ENCODE results near the gene ZDHHC4.

The ZDHHC4 gene

DNA sequence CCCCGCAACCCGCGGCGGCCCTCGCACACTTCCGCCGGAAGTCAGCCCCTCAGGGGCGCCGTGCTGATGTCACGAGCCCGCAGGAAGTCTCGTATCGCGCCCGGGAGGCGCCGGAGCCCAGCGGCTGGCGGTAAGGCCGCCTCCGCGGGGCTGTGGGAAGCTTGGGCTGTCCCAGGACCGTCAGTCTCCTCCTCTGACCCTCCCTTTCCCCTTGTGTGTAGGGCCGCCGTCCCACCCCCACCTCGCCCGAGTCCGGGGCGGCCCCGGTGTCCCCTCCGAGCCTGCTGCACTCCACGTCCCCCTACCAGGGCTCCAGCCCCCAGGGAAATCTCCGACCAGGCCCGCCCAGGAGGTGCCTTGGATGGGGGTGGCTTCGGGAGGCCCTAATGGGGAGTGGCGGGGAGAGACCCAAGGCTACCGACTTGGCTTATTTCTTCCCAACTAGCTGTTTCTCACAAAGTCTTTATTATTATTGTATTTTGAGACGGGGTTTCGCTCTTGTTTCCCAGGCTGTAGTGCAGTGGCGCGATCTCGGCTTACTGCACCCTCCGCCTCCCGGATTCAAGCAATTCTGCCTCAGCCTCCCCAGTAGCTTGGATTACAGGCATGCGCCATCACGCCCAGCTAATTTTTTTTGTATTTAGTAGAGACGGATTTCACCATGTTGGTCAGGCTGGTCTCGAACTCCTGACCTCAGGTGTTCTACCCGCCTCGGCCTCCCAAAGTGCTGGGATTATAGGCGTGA, at the start of gene ZDHHC4:
TSS of gene ZDHHC4 (plus strand) at position 86 of the 745 bp plus-strand sequence. CDS start 3,108 bp downstream, outside the sequence.
- DNase-seq: peak; percentile 95

DNA sequence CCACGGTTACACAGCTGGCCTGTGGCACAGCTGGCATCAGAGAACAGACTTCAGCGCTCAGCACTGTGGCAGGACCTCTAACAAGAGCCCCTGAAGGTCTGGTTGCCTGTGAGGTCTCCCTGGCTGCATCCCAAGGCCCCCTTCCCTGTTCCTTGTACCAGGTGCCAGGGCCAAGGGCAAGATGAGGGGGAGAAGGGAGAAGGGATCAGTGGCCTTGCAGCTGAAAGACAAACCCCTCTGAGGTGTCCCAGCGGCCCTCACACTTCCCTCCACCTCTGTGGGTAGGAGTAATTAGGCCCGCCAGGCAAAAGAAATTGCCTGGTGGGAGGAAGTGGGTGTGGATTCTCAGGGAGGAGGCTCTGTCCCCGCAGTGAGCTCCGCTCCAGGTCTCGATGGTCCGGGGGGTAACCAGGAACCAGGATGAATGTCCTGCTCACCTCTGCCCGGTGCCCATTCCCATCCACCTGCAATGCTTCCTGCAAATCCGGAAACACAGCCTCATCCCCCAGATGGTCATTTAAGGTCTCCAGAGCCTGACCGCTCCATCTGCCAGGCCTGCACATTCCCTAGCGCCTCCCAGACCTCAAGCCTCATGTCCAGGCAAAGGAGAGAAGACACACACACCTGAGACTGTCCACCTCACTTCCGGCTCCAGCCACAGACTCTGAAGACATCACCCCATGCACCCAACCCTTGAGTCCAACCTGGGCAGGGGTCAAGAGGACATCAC, 48.7 kb upstream of the ZDHHC4 start:
- no peak for DNase-seq

DNA sequence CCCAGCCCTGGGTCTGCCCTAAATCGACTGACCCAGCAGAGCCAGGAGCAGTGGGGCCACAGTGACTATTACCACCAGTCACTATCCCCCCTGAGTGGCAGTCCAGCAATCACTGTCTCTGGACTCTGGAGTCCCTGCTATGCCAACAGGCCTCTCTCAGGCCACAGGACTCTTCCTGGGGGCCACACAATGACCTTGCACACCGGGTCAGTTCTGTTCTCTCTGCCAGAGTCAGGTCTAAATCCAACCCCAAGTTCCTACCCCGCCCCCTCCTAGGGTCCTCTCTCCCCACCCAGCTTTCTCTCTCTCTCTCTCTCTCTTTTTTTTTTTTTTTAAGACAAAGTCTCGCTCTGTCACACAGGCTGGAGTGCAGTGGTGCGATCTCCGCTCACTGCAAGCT, 47.6 kb upstream of the ZDHHC4 start:
- no peak for DNase-seq

DNA sequence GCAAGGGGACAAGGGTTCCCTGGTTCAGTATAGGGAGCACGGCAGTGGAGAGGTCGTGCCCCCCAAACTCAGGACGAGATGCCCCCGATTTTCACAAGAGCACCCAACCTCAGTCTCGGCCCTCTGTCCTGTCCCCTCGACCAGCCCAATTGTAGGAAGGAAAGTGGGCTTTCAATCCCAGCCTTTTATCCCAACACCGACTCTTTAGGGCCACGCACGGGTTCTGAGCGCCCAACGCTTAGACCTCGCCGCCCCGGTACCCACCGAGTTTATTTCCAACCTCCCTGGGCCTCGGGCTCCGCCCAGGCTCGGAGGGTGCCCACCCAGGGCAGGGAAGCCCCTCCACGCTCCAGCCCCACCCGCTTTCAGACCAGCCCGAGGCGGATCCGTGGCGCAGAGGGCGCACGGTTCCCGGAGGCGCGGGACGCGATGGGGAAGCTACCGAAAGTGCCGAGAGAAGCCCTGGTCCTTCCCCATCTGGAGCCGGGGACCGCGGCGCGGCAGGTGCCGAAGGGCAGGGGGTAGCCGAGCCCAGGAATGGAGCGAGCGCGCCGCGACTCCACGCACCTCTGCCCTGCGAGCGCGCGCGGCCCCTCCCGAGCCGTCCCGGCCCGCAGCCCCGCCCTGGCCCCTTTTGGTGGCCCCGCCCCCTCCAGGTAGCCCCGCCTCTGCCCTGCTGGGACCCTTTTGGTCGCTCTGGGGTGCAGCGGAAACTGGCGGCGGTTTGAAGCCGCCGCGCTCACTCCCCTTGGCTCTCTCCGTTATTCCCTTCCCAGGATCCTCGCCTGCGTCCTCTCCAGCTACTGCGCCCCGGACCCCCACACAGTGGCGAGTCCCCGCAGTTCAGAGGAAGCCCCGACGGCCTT, 46.4 kb upstream of the ZDHHC4 start:
- DNase-seq: no peak

DNA sequence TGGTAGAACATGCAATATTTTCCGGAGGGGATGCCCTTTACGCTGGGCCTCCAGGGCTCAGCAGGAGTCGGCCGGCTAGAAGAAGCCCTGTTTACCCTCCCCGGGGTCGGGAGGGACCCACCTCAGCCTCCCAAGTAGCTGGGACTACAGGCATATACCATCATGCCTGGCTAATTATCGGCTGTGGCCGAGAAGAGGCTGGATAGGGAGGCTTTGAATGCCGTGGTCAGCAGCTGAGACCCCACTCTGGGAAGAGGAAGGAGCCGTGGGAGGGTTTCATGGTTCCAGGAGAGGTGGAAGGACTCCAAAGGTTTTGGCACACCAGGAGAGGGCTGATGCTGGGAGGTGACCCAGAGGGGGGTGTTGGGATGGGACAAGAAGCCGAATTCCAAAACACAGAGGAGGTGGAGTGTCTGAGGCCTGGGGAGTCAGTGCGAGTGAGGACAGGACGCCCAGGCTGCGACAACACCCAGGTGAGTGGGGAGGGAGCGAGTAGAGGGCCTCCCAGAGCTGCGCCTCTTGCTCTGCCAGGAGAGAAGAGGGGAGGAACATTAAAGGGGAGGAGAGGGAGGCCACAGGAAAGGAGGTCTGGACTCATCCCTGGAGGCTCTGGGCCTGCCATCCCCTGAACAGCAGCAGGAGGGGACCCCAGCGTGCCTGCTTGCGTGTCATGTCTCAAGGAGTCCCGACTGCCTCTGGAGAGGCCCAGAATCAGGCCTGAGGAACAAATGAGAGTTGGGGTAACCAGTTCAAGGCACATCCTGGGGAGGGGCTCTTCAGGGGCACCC, 45.6 kb upstream of the ZDHHC4 start:
- no peak for DNase-seq

DNA sequence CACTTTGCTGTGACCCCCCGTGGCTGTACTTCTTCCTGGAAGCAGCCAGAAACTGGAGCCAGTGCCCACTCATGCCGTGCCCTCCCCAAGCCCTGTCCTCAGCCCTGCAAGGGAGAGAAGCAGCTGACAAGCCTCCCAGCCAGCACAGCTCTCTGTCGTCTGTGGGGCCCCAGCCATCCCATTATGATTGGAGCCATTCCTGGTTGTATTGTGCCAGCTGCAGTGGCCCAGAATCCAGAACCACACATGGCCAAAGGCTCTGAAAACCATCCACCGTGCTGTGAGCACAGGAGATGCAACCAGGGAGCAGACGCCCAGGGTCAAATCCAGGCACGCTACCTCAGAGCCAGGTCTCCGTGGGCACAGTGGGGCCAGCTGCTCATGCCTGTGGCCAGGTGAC, 44.7 kb upstream of the ZDHHC4 start:
- no peak for DNase-seq

DNA sequence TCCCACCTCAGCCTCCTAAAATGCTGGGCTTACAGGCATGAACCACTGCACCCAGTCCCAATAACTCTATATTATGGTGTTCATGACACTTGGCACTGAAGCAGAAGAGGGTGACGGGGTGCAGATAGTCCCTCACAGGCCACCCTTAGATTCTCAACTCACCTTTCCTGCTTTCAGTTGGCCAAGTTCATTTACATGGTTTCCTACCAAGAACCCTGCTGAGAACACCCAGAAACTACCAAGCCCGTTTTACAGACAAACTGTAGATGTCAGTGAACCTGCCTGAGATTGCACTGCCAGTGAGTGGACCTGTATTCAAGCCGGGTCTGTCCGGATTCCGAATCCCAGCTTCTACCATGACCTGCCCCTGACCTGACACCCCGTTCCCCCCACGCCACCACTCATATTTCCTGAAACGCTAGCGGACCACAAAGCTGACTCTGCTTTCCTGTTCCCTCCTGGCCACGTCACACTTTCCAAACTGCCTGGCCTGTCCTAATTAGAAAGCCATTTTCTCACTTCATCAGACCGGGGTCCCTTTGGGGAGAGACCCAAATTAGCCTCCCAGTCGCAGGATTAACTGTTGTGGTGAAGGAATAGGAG, 43.3 kb upstream of the ZDHHC4 start:
- DNase-seq: no peak

DNA sequence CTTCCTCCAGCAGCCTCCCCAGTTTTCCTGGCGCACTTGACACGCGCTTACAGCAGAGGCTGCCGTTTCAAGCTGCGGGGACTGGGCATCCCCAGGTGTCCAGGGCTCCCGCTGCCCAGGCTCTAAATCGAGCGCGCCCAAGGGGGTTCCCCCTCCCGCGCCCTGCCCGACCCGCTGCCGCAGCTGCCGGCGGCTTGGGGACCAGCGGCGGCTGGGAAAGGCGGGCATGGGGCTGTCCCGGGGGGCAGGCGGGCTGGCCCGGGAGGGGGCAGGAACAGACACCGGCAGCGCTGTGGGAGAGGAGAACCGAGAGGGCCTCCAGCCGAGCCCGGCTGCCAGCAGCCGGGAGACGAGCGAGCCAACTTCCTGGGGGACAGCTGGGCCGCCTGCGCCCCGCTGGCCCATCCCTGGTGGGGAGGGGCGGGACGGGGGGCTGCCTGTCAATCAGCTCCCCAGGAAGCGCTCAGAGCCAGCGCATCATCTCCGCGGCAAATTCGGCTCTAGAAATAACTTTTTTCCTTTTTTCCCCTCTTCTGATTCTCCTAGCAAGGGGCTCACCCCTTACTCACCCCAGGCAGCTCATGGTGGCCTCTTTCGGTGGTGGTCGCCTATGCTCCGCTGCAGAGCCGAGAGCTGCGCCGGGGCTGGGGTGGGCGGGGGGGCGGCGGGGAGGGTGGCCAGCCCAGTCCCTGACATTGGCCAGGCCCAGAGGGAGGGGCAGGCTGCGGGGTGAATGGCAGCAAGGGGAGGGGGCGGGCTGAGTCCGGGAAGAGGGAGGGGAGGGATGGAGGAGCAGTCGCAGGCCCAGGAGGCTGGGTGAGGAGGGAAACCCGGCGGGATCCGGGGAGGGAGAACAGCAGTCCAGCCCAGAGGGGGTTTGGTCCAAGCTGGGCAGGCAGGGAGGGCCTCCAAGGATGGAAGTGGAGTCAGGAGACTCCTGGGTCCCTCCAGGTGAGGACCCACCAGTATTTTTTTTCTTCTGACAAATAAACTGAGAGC, 40.7 kb upstream of the ZDHHC4 start:
- DNase-seq: peak; percentile 57

DNA sequence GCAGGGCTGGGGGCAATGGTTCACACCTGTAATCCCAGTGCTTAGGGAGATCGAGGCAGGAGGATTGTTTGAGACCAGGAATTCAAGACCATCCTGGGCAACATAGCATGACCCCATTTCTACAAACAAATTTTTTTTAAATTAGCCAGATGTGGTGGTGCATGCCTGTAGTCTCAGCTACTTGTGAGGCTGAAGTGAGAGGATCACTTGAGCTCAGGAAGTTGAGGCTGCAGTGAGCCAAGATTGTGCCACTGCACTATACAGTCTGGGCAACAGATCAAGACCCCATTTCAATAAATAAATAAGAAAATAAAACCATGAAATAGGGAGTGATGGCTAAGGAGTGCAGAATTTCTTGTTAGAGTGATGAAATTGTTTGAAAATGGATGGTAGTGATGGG, 34.9 kb upstream of the ZDHHC4 start:
- no peak for DNase-seq

DNA sequence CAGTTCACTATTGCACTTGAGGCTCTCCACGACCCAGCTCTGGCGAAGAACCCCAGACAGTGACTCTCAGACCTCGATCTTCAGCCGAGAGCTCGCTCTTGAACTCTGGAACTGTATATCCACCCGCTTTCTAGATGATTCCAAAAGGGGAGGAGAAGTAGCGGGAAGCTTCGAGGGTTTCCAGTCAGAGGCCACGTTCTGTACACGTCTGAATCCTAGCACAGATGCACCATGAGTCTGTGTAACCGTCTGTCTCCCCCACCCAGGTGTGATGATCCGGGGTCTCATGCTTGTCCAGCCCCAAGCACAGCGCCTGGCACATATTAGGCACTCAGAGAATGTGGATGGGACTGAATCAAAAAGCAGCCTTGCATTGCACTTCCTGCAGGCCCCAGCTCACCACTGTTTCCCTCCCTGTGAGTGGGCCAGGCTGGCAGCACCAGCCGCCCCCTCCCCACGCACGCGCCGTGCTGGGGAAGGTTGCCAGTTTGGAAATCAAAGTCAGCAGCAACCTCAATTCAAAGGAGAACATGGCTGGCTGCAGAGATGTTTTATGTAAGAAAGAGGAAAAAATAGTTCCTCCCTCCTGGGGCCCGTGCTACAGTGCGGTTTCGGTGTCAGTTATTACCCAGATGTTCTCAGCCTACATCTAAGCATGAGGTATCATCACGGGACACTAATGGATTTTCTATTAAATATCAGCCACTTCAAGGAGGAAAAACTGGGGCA, 31.7 kb upstream of the ZDHHC4 start:
- no peak for DNase-seq

DNA sequence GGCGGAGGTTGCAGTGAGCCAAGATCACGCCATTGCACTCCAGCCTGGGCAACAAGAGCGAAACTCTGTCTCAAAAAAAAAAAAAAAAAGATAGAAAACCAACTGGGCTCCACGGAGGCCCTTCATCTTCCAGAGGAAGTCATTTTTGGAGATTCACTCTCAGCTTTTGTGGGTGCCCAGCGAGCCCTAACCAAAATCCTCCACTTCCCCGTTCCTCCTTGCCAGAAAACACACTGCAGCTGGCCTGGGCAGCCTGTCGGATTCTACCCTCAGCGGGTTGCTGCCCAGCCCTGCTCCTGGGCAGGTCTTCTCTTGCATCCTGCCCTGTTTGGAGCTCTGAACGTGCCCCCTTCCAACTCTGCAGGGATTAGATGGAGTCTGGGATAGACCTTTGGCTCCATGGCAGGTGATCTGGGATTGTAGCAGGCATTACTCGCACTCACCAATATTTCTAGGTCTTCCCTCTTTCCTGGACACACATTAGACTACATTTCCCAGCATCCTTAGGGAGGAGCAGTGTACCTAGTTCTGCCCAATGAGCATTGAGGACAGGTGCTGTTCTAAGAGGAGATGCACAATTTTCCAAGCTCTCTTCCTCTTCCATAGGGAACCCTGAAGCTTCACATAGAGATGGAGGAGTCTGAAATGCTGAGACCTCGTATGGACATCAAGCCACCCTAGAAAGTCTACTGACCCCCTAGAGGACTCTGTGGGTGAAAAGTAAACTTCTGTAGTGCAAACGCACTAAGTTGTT, 30.6 kb upstream of the ZDHHC4 start:
- no peak for DNase-seq

DNA sequence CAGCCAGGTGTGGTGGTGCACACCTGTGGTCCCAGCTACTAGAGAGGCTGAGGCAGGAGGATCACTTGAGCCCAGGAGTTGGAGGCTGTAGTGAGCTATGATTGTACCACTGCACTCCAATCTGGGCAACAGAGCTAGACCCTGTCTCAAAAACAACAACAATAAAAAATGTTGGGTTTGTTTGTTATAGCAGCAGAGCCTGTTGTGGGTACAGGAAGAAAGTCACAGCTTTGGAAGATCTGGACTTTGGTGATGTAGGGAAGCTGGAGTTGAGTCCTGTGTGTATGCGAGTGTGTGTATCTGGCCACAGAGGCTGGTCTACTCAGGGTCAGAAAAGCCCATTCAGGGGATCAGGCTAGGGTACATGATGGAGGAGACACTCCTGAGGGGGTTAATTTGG, 29.9 kb upstream of the ZDHHC4 start:
- DNase-seq: no peak

DNA sequence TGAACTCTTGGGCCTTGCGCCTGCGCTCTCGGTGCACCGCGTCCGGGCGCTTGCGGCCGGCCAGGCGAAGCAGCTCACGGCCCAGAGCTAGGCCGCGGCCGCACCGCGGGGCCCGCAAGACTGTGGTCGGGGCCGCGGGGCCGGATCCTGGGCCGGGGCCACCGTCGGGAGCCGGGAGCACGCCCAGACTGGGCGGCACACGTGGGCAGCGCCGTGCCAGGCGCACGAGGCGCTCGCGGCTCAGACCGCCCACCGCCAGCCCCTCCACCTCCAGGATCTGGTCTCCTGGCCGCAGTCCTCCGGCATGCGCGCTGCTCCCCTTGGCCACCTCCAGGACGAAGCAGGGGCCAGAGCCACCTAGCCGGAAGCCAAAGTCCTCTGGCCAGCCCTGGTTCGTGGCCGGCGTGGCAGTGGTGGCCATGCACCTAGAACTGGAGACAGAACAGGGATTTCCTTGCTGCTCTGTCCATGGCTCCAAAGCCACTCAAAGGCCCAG, 26.2 kb upstream of the ZDHHC4 start, which contains the start of gene GRID2IP:
TSS of gene GRID2IP (minus strand) at position 446 of the 496 bp plus-strand sequence. CDS start at position 421, 25 bp downstream.
- no peak for DNase-seq

DNA sequence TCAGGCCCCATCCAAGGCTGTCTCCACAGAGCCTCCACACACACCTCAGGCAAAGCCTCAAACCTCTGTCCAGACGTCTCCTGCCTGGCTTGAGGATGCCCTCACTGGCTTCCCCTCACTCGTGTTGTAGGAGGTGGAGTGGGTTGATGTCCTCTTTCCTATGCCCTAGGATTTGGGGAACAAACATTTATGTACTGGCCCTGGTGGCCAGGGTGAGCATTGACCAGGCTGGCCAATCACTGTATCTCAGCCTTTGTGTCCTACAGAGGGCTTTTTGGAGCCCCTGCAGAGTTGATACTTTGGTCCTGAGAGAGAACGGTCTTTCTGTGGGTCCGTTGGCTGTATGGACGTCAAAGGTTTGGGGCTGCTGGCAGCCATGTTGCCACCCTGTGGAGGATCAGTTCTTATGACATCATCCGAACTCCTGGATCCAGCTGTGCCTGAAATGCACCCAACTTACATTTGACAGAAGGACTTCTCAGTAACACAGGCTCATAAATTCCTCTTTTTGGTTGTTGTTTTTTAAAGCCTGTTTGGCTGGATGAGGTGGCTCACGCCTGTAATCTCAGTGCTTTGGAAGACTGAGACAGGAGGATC, 23.7 kb upstream of the ZDHHC4 start:
- DNase-seq: no peak

DNA sequence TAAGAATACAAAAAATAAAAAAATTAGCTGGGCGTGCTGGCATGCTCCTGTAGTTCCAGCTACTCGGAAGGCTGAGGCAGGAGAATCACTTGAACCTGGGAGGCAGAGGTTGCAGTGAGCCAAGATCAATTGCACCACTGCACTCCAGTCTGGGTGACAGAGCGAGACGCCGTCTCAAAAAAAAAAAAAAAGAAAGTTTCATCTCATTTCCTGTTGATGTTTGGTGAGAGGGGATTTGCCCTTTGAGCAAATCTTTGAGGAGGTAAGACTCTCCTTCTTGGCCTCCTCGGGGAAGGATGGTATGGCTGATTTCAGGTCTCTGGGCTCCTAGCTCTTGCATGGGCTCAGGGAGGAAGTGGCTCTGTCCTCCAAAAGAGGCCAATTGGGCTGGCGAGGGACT, 22.4 kb upstream of the ZDHHC4 start:
- DNase-seq: no peak

DNA sequence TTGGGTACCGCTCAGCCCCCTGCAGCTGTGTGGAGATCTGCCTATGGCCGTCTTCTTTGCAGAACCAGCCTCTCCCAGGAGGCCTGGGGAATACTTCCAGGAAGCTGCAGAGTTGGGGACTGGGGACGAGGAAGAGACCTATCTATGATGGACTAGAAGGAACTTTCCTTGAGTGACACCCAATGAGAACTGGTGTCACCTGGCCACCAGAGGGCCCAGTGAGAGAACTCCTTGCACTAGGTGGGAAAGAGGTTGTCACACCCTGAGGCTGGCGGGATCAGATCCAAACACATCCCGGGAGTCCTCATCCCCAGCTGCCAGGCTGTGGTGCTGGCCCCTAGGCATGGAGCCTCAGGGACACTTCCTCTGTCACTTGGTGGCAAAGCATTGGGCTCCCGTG, 21.1 kb upstream of the ZDHHC4 start:
- no peak for DNase-seq

DNA sequence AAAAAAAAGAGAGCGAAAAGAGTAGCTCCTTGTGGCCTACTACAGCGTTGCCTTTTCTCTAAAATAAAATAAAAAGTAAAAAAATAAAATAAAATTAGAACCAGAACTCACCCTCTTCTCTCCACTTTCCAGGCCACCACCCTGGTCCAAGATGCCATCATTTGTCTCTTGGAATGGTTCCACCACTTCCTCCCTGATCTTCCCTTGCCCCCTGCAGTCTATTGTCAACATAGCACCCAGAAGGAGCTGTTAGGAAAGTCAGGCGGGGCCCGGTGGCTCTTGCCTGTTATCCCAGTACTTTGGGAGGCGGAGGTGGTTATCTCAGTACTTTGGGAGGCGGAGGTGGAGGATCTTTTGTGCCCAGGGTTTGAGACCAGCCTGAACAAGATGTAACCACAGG, 18.4 kb upstream of the ZDHHC4 start:
- no peak for DNase-seq

DNA sequence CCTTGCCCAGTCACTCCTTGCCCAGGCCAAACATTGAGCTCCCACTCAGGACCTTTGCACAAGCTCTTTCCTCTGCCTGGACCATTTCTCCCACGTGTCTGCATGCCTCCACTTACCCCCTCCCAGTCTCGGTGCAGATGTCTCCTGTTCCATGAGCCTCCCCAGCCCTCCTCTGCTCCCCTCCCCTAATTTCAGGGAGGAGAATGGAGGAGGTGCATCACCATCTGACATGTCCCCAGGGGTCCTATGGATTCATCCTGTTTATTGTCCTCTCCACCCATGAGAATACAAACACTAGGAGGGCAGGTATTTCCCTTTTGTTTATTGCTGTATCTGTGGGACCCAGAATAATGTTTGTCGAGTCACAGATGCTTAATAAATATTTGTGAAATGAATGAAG, 17.4 kb upstream of the ZDHHC4 start:
- no peak for DNase-seq

DNA sequence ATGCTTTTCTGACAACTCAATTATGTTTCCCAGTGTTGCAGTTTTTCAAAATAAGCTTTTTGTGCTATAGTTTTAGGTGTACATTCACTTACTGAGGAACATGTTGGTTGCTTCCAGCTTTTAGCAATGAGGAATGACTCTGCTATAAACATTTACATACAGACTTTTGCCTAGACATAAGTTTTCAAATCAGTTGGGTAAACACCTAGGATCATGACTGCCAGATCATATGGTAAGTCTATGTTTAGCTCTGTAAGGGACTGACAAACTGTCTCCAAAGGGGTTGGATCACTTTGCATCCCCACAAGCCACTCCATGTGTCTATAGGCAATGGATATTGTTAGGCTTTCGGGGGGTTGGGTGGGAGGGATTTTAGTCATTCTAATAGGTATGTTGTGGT, 15.1 kb upstream of the ZDHHC4 start:
- DNase-seq: no peak
